ENCODE measurements around the gene NTSR2.

DNA sequence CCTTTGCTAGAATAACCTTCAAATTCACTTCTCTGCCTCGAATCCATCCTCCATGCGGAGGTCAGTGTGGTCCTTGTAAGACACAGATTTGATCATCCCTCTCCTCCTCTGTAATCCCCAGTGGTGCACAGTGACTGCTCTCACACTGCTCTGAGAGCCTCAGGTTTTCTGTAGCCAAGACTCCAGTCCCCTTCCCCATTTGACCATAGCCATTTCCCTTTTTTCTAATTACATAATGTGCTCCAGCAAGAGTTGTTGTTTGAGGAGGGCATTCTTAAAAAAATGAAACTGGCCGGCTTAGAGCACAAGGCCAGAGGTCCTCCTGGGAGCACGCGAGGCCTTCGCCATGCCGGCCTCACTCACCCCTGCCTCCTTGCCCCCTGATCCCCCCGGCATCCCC, 41.8 kb upstream of the NTSR2 start:
- TF ChIP-seq, protein P1, sequence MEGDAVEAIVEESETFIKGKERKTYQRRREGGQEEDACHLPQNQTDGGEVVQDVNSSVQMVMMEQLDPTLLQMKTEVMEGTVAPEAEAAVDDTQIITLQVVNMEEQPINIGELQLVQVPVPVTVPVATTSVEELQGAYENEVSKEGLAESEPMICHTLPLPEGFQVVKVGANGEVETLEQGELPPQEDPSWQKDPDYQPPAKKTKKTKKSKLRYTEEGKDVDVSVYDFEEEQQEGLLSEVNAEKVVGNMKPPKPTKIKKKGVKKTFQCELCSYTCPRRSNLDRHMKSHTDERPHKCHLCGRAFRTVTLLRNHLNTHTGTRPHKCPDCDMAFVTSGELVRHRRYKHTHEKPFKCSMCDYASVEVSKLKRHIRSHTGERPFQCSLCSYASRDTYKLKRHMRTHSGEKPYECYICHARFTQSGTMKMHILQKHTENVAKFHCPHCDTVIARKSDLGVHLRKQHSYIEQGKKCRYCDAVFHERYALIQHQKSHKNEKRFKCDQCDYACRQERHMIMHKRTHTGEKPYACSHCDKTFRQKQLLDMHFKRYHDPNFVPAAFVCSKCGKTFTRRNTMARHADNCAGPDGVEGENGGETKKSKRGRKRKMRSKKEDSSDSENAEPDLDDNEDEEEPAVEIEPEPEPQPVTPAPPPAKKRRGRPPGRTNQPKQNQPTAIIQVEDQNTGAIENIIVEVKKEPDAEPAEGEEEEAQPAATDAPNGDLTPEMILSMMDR (IDR thresholded peaks at IDR 0.05) = no peak
- TF ChIP-seq POLR2AphosphoS5 (IDR thresholded peaks at IDR 0.05) (no peak), POLR2A (IDR thresholded peaks at IDR 0.05) (no peak)
